IMR-90 (cell line): ENCODE results near the gene KLHDC1. TPM values are rescaled to one million over a fixed set of nuclear protein-coding genes. Genes with fewer than 3 reads are reported as not detected.

Source experiments
- ATAC-seq: fragments of 200-7000 bp; cut with Tn5 transposase; 2 replicates; pipeline ENCODE4 v1.9.1; 2020; ENCODE audit warnings: low read depth, mild to moderate bottlenecking, moderate library complexity
- BruUV-seq: library from RNA; stranded (reverse); fragments of 400-500 nt; replicated peaks from 2 replicates; lab custom pipeline; 2021; lab: Mats Ljungman, UMichigan
- CTCF ChIA-PET: fragments of 300-600 bp; formaldehyde crosslinking; extraction: SDS; loops from one replicate; lab custom pipeline; 2021; ENCODE audit warnings: antibody characterized with exemption; lab: Yijun Ruan, JAX
- POLR2A ChIA-PET: fragments of 300-600 bp; sonication (Branson Sonifier 250); formaldehyde crosslinking; loops from one replicate; lab custom pipeline; 2022; ENCODE audit warnings: antibody characterized with exemption; ENCODE audit not compliant: unreplicated experiment; lab: Charles Lee
- DNase-seq: peaks from one replicate; pipeline ENCODE4 v3.0.0; 2013
- H2AFZ ChIP-seq: replicated peaks from 2 replicates; pipeline ENCODE3; 2013; ENCODE audit warnings: low read length, mild to moderate bottlenecking; ENCODE audit not compliant: poor library complexity
- H2AK5ac ChIP-seq: 2 replicates; pipeline ENCODE4 v1.6.1; 2013; ENCODE audit warnings: low read depth, low read length, inconsistent platforms
- H2AK9ac ChIP-seq: replicated peaks from 2 replicates; pipeline ENCODE3; 2013; ENCODE audit warnings: mild to moderate bottlenecking, low read depth, low read length, moderate library complexity; ENCODE audit not compliant: poor library complexity
- H2BK120ac ChIP-seq: 2 replicates; pipeline ENCODE4 v1.6.1; 2013; ENCODE audit warnings: low read depth, low read length, inconsistent platforms
- H2BK15ac ChIP-seq: 3 replicates; pipeline ENCODE4 v1.6.1; 2013; ENCODE audit warnings: low read depth, low read length, inconsistent platforms
- H2BK20ac ChIP-seq: 2 replicates; pipeline ENCODE4 v1.6.1; 2013; ENCODE audit warnings: low read depth, mild to moderate bottlenecking, inconsistent platforms, low read length, moderate library complexity
- H2BK5ac ChIP-seq: 2 replicates; pipeline ENCODE4 v1.6.1; 2013; ENCODE audit warnings: mild to moderate bottlenecking, low read depth, low read length, inconsistent platforms; ENCODE audit not compliant: poor library complexity, severe bottlenecking
- H3K14ac ChIP-seq: replicated peaks from 2 replicates; pipeline ENCODE4 v1.6.1; 2013; ENCODE audit warnings: low read depth, low read length, inconsistent platforms
- H3K18ac ChIP-seq: 2 replicates; pipeline ENCODE4 v1.6.1; 2013; ENCODE audit warnings: low read depth, low read length, control low read depth
- H3K23ac ChIP-seq: 2 replicates; pipeline ENCODE4 v1.6.1; 2013; ENCODE audit warnings: low read depth, low read length, inconsistent platforms
- H3K27ac ChIP-seq: 2 replicates; pipeline ENCODE4 v1.5.1; 2013; ENCODE audit warnings: mild to moderate bottlenecking, control low read depth, low read length; ENCODE audit not compliant: insufficient read depth
- H3K27me3 ChIP-seq: 2 replicates; pipeline ENCODE4 v1.6.1; 2013; ENCODE audit warnings: low read length; ENCODE audit not compliant: control insufficient read depth, insufficient read depth
- H3K36me3 ChIP-seq: 2 replicates; pipeline ENCODE4 v1.6.1; 2013; ENCODE audit warnings: low read length, mixed read lengths; ENCODE audit not compliant: control insufficient read depth, insufficient read depth
- H3K4ac ChIP-seq: 2 replicates; pipeline ENCODE4 v1.6.1; 2013; ENCODE audit warnings: low read depth, low read length, inconsistent platforms
- H3K4me1 ChIP-seq: 2 replicates; pipeline ENCODE4 v1.6.1; 2013; ENCODE audit warnings: low read length, mixed read lengths; ENCODE audit not compliant: control insufficient read depth, insufficient read depth
- H3K4me2 ChIP-seq: 2 replicates; pipeline ENCODE4 v1.6.1; 2013; ENCODE audit warnings: low read depth, mild to moderate bottlenecking, control low read depth, low read length, moderate library complexity
- H3K4me3 ChIP-seq: 2 replicates; pipeline ENCODE4 v1.5.1; 2013; ENCODE audit warnings: low read depth, mild to moderate bottlenecking, control low read depth, low read length, moderate library complexity; ENCODE audit not compliant: insufficient read depth
- H3K56ac ChIP-seq: 2 replicates; pipeline ENCODE4 v1.6.1; 2013; ENCODE audit warnings: low read length, inconsistent platforms; ENCODE audit not compliant: insufficient read depth; ENCODE audit errors: extremely low read depth
- H3K79me1 ChIP-seq, 2 experiments: 2 replicates each; pipeline ENCODE4 v1.6.1; 2013; ENCODE audit warnings: low read length in 2 of 2, inconsistent platforms in 1 of 2, low read depth in 1 of 2
- H3K9ac ChIP-seq: 2 replicates; pipeline ENCODE4 v1.6.1; 2013; ENCODE audit warnings: low read depth, low read length, control low read depth
- H3K9me1 ChIP-seq: 2 replicates; pipeline ENCODE4 v1.6.1; 2013; ENCODE audit warnings: low read length, inconsistent platforms; ENCODE audit not compliant: insufficient read depth
- H3K9me3 ChIP-seq: 2 replicates; pipeline ENCODE4 v1.6.1; 2013; ENCODE audit warnings: low read length; ENCODE audit not compliant: control insufficient read depth, insufficient read depth
- H4K20me1 ChIP-seq: 2 replicates; pipeline ENCODE4 v1.6.1; 2013; ENCODE audit warnings: low read length, inconsistent platforms; ENCODE audit not compliant: insufficient read depth
- H4K5ac ChIP-seq: 2 replicates; pipeline ENCODE4 v1.6.1; 2013; ENCODE audit warnings: mild to moderate bottlenecking, low read depth, low read length, control low read depth
- H4K8ac ChIP-seq, 2 experiments: 2 replicates each; pipeline ENCODE4 v1.6.1; 2013; ENCODE audit warnings: low read depth in 2 of 2, low read length in 2 of 2, control low read depth in 1 of 2, inconsistent platforms in 1 of 2
- H4K91ac ChIP-seq: 2 replicates; pipeline ENCODE4 v1.6.1; 2013; ENCODE audit warnings: low read depth, low read length, inconsistent platforms; ENCODE audit not compliant: insufficient read depth
- BHLHE40 ChIP-seq: fragments of 150-350 bp; IDR thresholded peaks from 2 replicates; pipeline ENCODE4 v1.6.1; 2016; ENCODE audit warnings: mild to moderate bottlenecking, low read depth, low read length
- CEBPB ChIP-seq: IDR thresholded peaks from 2 replicates; pipeline ENCODE4 v1.6.1; 2012; ENCODE audit warnings: low read depth, low read length, improper control_type of control experiment
- CHD1 ChIP-seq: IDR thresholded peaks from 2 replicates; pipeline ENCODE4 v1.6.1; 2012; ENCODE audit warnings: low read depth, low read length, improper control_type of control experiment
- CTCF ChIP-seq: conservative IDR thresholded peaks from 2 replicates; pipeline ENCODE4 v1.5.1; 2012; ENCODE audit warnings: mild to moderate bottlenecking, low read depth, low read length, improper control_type of control experiment
- MAFK ChIP-seq: IDR thresholded peaks from 2 replicates; pipeline ENCODE4 v1.6.1; 2012; ENCODE audit warnings: low read depth, low read length, improper control_type of control experiment
- MAZ ChIP-seq: IDR thresholded peaks from 2 replicates; pipeline ENCODE4 v1.6.1; 2012; ENCODE audit warnings: low read depth, mild to moderate bottlenecking, low read length, improper control_type of control experiment, moderate library complexity, borderline replicate concordance
- MXI1 ChIP-seq: IDR thresholded peaks from 2 replicates; pipeline ENCODE4 v1.6.1; 2012; ENCODE audit warnings: low read depth, mild to moderate bottlenecking, low read length, moderate library complexity, borderline replicate concordance
- NFE2L2 ChIP-seq: fragments of 150-350 bp; IDR thresholded peaks from 2 replicates; pipeline ENCODE4 v1.6.1; 2016; ENCODE audit warnings: low read depth, mild to moderate bottlenecking, low read length
- POLR2A ChIP-seq: IDR thresholded peaks from 2 replicates; pipeline ENCODE4 v1.6.1; 2012; ENCODE audit warnings: mild to moderate bottlenecking, low read depth, low read length
- RFX5 ChIP-seq: IDR thresholded peaks from 2 replicates; pipeline ENCODE4 v1.8.0; 2012; ENCODE audit warnings: low read depth, mild to moderate bottlenecking, low read length, moderate library complexity
- USF2 ChIP-seq: fragments of 150-350 bp; IDR thresholded peaks from 2 replicates; pipeline ENCODE4 v1.6.1; 2017; ENCODE audit warnings: mild to moderate bottlenecking, antibody characterized with exemption, low read length, low read depth
- WGBS, 2 experiments: methylation state at CpG; one replicate each; pipeline versions ENCODE4 v1.1.5 to v1.1.7; 2013; ENCODE audit warnings: missing lambda C conversion rate in 2 of 2; ENCODE audit not compliant: insufficient read length in 1 of 2; ENCODE audit errors: extremely low coverage in 2 of 2; 5-methylcytosine and 5-hydroxymethylcytosine counted together
- dilution Hi-C: fragments of 300-500 bp; cut with HindIII; formaldehyde crosslinking; loops from one replicate; pipeline ENCODE4 v1.14.3; 2018; ENCODE audit warnings: low sequenced_read_pairs; ENCODE audit not compliant: unreplicated experiment
- in situ Hi-C: fragments of 300-500 bp; cut with MboI; formaldehyde crosslinking; loops from 3 replicates; pipeline ENCODE4 v1.14.3; 2019; ENCODE audit warnings: low sequenced_read_pairs, inconsistent platforms, mixed read lengths
- intact Hi-C: fragments of 100-400 bp; cut with micrococcal nuclease; formaldehyde crosslinking; loops from 2 replicates; pipeline ENCODE4 v1.10.0; 2022
- polyA plus RNA-seq, 3 experiments: library from polyadenylated mRNA; depleted of rRNA; stranded (reverse); fragments of >200 nt; gene quantifications; 2 replicates each; pipeline ENCODE4 v1.2.3, GENCODE V29; 2012; ENCODE audit warnings: low replicate concordance in 1 of 3
- total RNA-seq: library from RNA; depleted of rRNA; stranded (reverse); fragments of >200 nt; gene quantifications from 2 replicates; pipeline ENCODE4 v1.2.3, GENCODE V29; 2012

The KLHDC1 gene
- total and polyA plus RNA-seq, 2 of the 4 experiments (the other 2 are of a cell fraction) = 0.51 to 0.90 TPM

GRCh38 chr14:49767270-49767570 lies 74.3 kb downstream of the KLHDC1 start (continued):
- TF ChIP-seq MAFK (no peak), NFE2L2 (no peak), CHD1 (no peak)

- ChIA-PET CTCF (interaction anchor here (0.6 to 1.0 kb wide), 2 partner anchors 16 to 23 kb away, joined by 3 to 4 read pairs; no protein-coding TSS in a partner anchor), POLR2A (interaction anchor here (0.6 kb wide), 2 partner anchors 37 to 173 kb away, joined by 4 to 9 read pairs; no protein-coding TSS in a partner anchor)
- H2AK9ac ChIP-seq = peak within 1 kb of the TSS; percentile 96
- peak within 1 kb of the TSS; percentile 96 for H4K91ac ChIP-seq
- H3K4me2 ChIP-seq = peak within 1 kb of the TSS; percentile 93
- peak within 1 kb of the TSS; percentile 91 for H4K5ac ChIP-seq
- H2BK15ac ChIP-seq = no peak within 1 kb of the TSS; the same call in 2 of the 3 replicates
- peak within 1 kb of the TSS; percentile 96 for H3K4me3 ChIP-seq
- peak within 1 kb of the TSS; percentile 73 for H2BK120ac ChIP-seq
- peaks cover 5% of the 10 kb centered on the region for H3K9me1 ChIP-seq
- dilution Hi-C loops (no loop called here), intact Hi-C loops (loop anchor here (1.0 to 5.0 kb wide), 3 partner anchors 74 to 305 kb away; partner anchors contain the start of gene KLHDC1), in situ Hi-C loops (loop anchor here (5.0 to 25.0 kb wide), 3 partner anchors 75 to 305 kb away; partner anchors contain the start of genes DNAAF2 and KLHDC1)
- DNase-seq (peak; percentile 88), ATAC-seq (peak; percentile 90)
- no peaks in the 10 kb centered on the region for H3K9me3 ChIP-seq
- H4K20me1 ChIP-seq = peaks cover 11% of the 10 kb centered on the region
- peak within 1 kb of the TSS; percentile 98 for H3K4ac ChIP-seq
- 0 out of 2 replicates have a peak, but pooled peaks cover 2% of the 10 kb centered on the region for H3K36me3 ChIP-seq
- BruUV-seq = no TSS peak
- peak within 1 kb of the TSS; percentile 95 for H3K56ac ChIP-seq
- 1% methylated on average over 62 of the region's 86 CpGs; no CpG with 5 or more reads in 1 of the 2 experiments for WGBS, 2 experiments
- peak; percentile 40; the same call in 1 of the 2 replicates for TF ChIP-seq BHLHE40
- TF ChIP-seq CTCF = peak; percentile 53
- no peak for TF ChIP-seq RFX5
- 0 out of 2 replicates have a peak, but pooled peaks have one; percentile 19 for TF ChIP-seq MXI1
- TF ChIP-seq CEBPB = no peak
- peak; percentile 61; the same call in 1 of the 2 replicates for TF ChIP-seq MAZ
- peak; percentile 91 for TF ChIP-seq POLR2A
- peak; percentile 65 for TF ChIP-seq USF2
- H3K14ac ChIP-seq = peak within 1 kb of the TSS; percentile 99
- H3K18ac ChIP-seq = peak within 1 kb of the TSS; percentile 83
- peak within 1 kb of the TSS; percentile 99 for H3K9ac ChIP-seq
- H3K79me1 ChIP-seq = peaks cover 17 to 30% of the 10 kb centered on the region in 2 experiments
- H3K27me3 ChIP-seq = no peaks in the 10 kb centered on the region
- H3K23ac ChIP-seq = peak within 1 kb of the TSS; percentile 99
- peaks cover 9% of the 10 kb centered on the region for H3K4me1 ChIP-seq
- H2AK5ac ChIP-seq = peak within 1 kb of the TSS; percentile 96
- peak within 1 kb of the TSS; percentile 91 for H3K27ac ChIP-seq
- peak within 1 kb of the TSS; percentile 98 for H4K8ac ChIP-seq
- H2BK5ac ChIP-seq = peak within 1 kb of the TSS; percentile 94
- no peak within 1 kb of the TSS for H2BK20ac ChIP-seq
- peak within 1 kb of the TSS; percentile 95 for H2AFZ ChIP-seq
Observed at GRCh38 chr14:49767571-49768300, 74.8 kb downstream of the KLHDC1 start, which contains the start of gene KLHDC2. Gene KLHDC2 (plus strand): TSS chr14:49768153. CDS start chr14:49768469, 316 bp downstream.
